Astrocyte of the spinal cord (primary cell): ENCODE data around the gene CYB561D2.

ENCODE experiments used
- DNase-seq: peaks from one replicate; pipeline ENCODE4 v3.0.0; 2011; ENCODE audit warnings: low read depth, low spot score
- H3K4me3 ChIP-seq: 2 replicates; pipeline ENCODE4 v1.5.1; 2011; ENCODE audit warnings: low read depth, mild to moderate bottlenecking, low read length, moderate library complexity
- CTCF ChIP-seq: IDR thresholded peaks from 2 replicates; pipeline ENCODE4 v1.5.1; 2012; ENCODE audit warnings: low read depth, mild to moderate bottlenecking, low read length, inconsistent platforms
- in situ Hi-C: cut with HindIII; loops from 2 replicates; pipeline ENCODE4 v1.10.0; 2017; ENCODE audit warnings: low sequenced_read_pairs

CYB561D2 gene

GRCh38 chr3:50327943-50328691, 22.5 kb upstream of the CYB561D2 start, which contains the start of gene TUSC2:
TSS of gene TUSC2 (minus strand) at chr3:50328223. CDS start at chr3:50328099, 124 bp downstream.
- DNase-seq: peak; percentile 96
- TF ChIP-seq CTCF: no peak
- peak within 1 kb of the TSS; percentile 88 for H3K4me3 ChIP-seq
- in situ Hi-C loops: no loop called here

GRCh38 chr3:50330330-50330729, 20.3 kb upstream of the CYB561D2 start:
- no peak for TF ChIP-seq CTCF
- in situ Hi-C loops: no loop called here
- DNase-seq: no peak
- no peak overlapping the region for H3K4me3 ChIP-seq

- TF ChIP-seq CTCF: no peak
- H3K4me3 ChIP-seq: no peak overlapping the region
- no peak for DNase-seq
- in situ Hi-C loops: no loop called here
Measured at GRCh38 chr3:50331364-50331907, 19.2 kb upstream of the CYB561D2 start.

- no peak for TF ChIP-seq CTCF
- no peak overlapping the region for H3K4me3 ChIP-seq
- in situ Hi-C loops: no loop called here
- DNase-seq: peak; percentile 62
Measured at GRCh38 chr3:50333744-50334328, 16.8 kb upstream of the CYB561D2 start.

- TF ChIP-seq CTCF: no peak
- in situ Hi-C loops: no loop called here
- no peak overlapping the region for H3K4me3 ChIP-seq
Measured at GRCh38 chr3:50334339-50335075, 16.2 kb upstream of the CYB561D2 start.

GRCh38 chr3:50336452-50337174, 14.0 kb upstream of the CYB561D2 start:
- H3K4me3 ChIP-seq: peak overlapping the region; percentile 60
- no peak for TF ChIP-seq CTCF
- DNase-seq: no peak
- in situ Hi-C loops: no loop called here

More at GRCh38 chr3:50334339-50335075, 16.2 kb upstream of the CYB561D2 start:
- no peak for DNase-seq
